Right cardiac atrium (tissue), 5 donors: ENCODE results near the gene RCCD1. TPM values are rescaled to one million over a fixed set of nuclear protein-coding genes. Genes with fewer than 3 reads are reported as not detected.

ENCODE experiments used
- ATAC-seq, 2 donors: fragments of 200-7000 bp; cut with Tn5 transposase; one replicate each; pipeline versions ENCODE4 v1.8.0 to v1.9.1; 2020; ENCODE audit warnings: moderate library complexity in 2 of 2, mild to moderate bottlenecking in 1 of 2
- DNase-seq, 3 donors: peaks; one replicate each; pipeline ENCODE4 v3.0.0-alpha.2; 2020
- H3K27ac ChIP-seq: one replicate; pipeline ENCODE4 v1.5.1; 2013; ENCODE audit warnings: mild to moderate bottlenecking, low read length, control low read depth, moderate library complexity
- H3K27me3 ChIP-seq: one replicate; pipeline ENCODE4 v1.6.1; 2013; ENCODE audit not compliant: control insufficient read depth, insufficient read depth
- H3K4me1 ChIP-seq: one replicate; pipeline ENCODE4 v1.6.1; 2013; ENCODE audit warnings: low read length; ENCODE audit not compliant: control insufficient read depth, insufficient read depth
- H3K4me3 ChIP-seq: one replicate; pipeline ENCODE4 v1.5.1; 2013; ENCODE audit warnings: low read length, control low read depth
- H3K9me3 ChIP-seq: one replicate; pipeline ENCODE4 v1.6.1; 2013; ENCODE audit warnings: low read length; ENCODE audit not compliant: control insufficient read depth
- WGBS: extraction: QIAGEN DNeasy Blood & Tissue Kit; methylation state at CpG from one replicate; pipeline ENCODE4 v1.1.7; 2013; 5-methylcytosine and 5-hydroxymethylcytosine counted together
- intact Hi-C, 4 donors: fragments of 100-400 bp; cut with DNase I; formaldehyde crosslinking; loops; one replicate each; pipeline versions ENCODE4 v1.11.0 to v1.14.0; 2022 to 2023
- polyA plus RNA-seq: library from polyadenylated mRNA; stranded (reverse); fragments of 200-250 nt; gene quantifications from one replicate; pipeline ENCODE4 v1.2.3, GENCODE V29; 2013
- total RNA-seq, 4 donors: library from RNA; stranded (reverse); fragmentation: NEBNext Ultra II Directional; extraction: Animal tissue kit (Norgen Biotek cat#: 25700); gene quantifications; one replicate each; pipeline ENCODE4 v1.2.1, GENCODE V29; 2021
- donor health status: healthy with polysubstance abuse.
- donor health status: DM: no; HTN: yes; CAD: no.
- donor health status: DM: no; HTN: no; CAD: no.
- donor health status: DM: no; HTN: yes; CAD: no; lungs with severe emphysema.
- donor health status: DM: yes; HTN: yes; CAD: no.

RCCD1 gene
- total and polyA plus RNA-seq, 5 donors, result 8.7 to 14.8 (median 13.4) TPM

GRCh38 chr15:90932660-90932991, 22.1 kb upstream of the RCCD1 start:
- H3K27ac ChIP-seq, result peak overlapping the region; percentile 48
- H3K27me3 ChIP-seq, result no peaks in the 10 kb centered on the region
- WGBS, result 16% methylated on average over 5 of the region's 5 CpGs
- no peak for DNase-seq
- H3K4me1 ChIP-seq, result peaks cover 10% of the 10 kb centered on the region
- intact Hi-C loops, result no loop called here
- no peaks in the 10 kb centered on the region for H3K9me3 ChIP-seq
- H3K4me3 ChIP-seq, result no peak overlapping the region
- no peak for ATAC-seq

- 72% methylated on average over 1 of the region's 1 CpG for WGBS
- Histone ChIP-seq H3K27ac (no peak overlapping the region), H3K9me3 (no peaks in the 10 kb centered on the region), H3K27me3 (no peaks in the 10 kb centered on the region), H3K4me1 (peaks cover 10% of the 10 kb centered on the region), H3K4me3 (no peak overlapping the region)
- DNase-seq (no peak), ATAC-seq (no peak)
- intact Hi-C loops, result no loop called here
Measured at GRCh38 chr15:90933301-90933700, 21.4 kb upstream of the RCCD1 start.

GRCh38 chr15:90934256-90934948, 20.3 kb upstream of the RCCD1 start:
- DNase-seq (peak; percentile 85 to 94 (median 92)), ATAC-seq (peak; percentile 47 to 52)
- H3K9me3 ChIP-seq, result no peaks in the 10 kb centered on the region
- peaks cover 10% of the 10 kb centered on the region for H3K4me1 ChIP-seq
- no peaks in the 10 kb centered on the region for H3K27me3 ChIP-seq
- intact Hi-C loops, result no loop called here
- peak overlapping the region; percentile 6 for H3K27ac ChIP-seq
- WGBS, result 1% methylated on average over 19 of the region's 19 CpGs
- H3K4me3 ChIP-seq, result peak overlapping the region; percentile 72

GRCh38 chr15:90934949-90935751, 19.5 kb upstream of the RCCD1 start, which contains the start of gene UNC45A:
TSS of gene UNC45A (plus strand) at chr15:90935285. CDS start at chr15:90935325, 40 bp downstream.
- ATAC-seq (peak; percentile 89 to 91), DNase-seq (peak; percentile 95 to 98 (median 97))
- under 1% methylated on average over 65 of the region's 65 CpGs for WGBS
- H3K27me3 ChIP-seq, result no peaks in the 10 kb centered on the region
- H3K27ac ChIP-seq, result peak within 1 kb of the TSS; percentile 20
- no peaks in the 10 kb centered on the region for H3K9me3 ChIP-seq
- intact Hi-C loops, result loop anchor here in 1 of 4 donors (5.0 kb wide), 1 partner anchor 33 kb away; the partner anchor contains the start of gene MAN2A2
- H3K4me1 ChIP-seq, result peaks cover 10% of the 10 kb centered on the region
- H3K4me3 ChIP-seq, result peak within 1 kb of the TSS; percentile 72

GRCh38 chr15:90936823-90937222, 17.9 kb upstream of the RCCD1 start:
- Histone ChIP-seq H3K9me3 (no peaks in the 10 kb centered on the region), H3K4me3 (no peak overlapping the region), H3K4me1 (peaks cover 10% of the 10 kb centered on the region), H3K27me3 (no peaks in the 10 kb centered on the region), H3K27ac (no peak overlapping the region)
- intact Hi-C loops, result loop anchor here in 1 of 4 donors (5.0 kb wide), 1 partner anchor 35 kb away; the partner anchor contains the start of gene MAN2A2
- ATAC-seq (no peak), DNase-seq (no peak)
- WGBS, result 80% methylated on average over 1 of the region's 1 CpG

GRCh38 chr15:90938261-90938660, 16.4 kb upstream of the RCCD1 start:
- DNase-seq, result peak in 1 of 3 donors; percentile 37
- no peak for ATAC-seq
- Histone ChIP-seq H3K9me3 (no peaks in the 10 kb centered on the region), H3K4me3 (no peak overlapping the region), H3K27ac (no peak overlapping the region), H3K27me3 (no peaks in the 10 kb centered on the region), H3K4me1 (peaks cover 10% of the 10 kb centered on the region)
- intact Hi-C loops, result loop anchor here in 1 of 4 donors (5.0 kb wide), 1 partner anchor 36 kb away; the partner anchor contains the start of gene MAN2A2
- 91% methylated on average over 5 of the region's 5 CpGs for WGBS

GRCh38 chr15:90939756-90940155, 14.9 kb upstream of the RCCD1 start:
- intact Hi-C loops, result loop anchor here in 1 of 4 donors (5.0 kb wide), 1 partner anchor 37 kb away; the partner anchor contains the start of gene MAN2A2
- Histone ChIP-seq H3K9me3 (no peaks in the 10 kb centered on the region), H3K27me3 (no peaks in the 10 kb centered on the region), H3K4me3 (no peak overlapping the region), H3K27ac (no peak overlapping the region), H3K4me1 (peaks cover 8% of the 10 kb centered on the region)
- DNase-seq (peak in 1 of 3 donors; percentile 14), ATAC-seq (no peak)
- WGBS, result 96% methylated on average over 7 of the region's 7 CpGs

GRCh38 chr15:90941038-90941437, 13.6 kb upstream of the RCCD1 start:
- WGBS, result 96% methylated on average over 4 of the region's 4 CpGs
- DNase-seq (peak in 1 of 3 donors; percentile 10), ATAC-seq (no peak)

GRCh38 chr15:90942354-90943120, 12.1 kb upstream of the RCCD1 start:
- WGBS, result 92% methylated on average over 12 of the region's 12 CpGs
- no peak overlapping the region for H3K27ac ChIP-seq

More at GRCh38 chr15:90941038-90941437, 13.6 kb upstream of the RCCD1 start:
- no peak overlapping the region for H3K4me3 ChIP-seq
- no peaks in the 10 kb centered on the region for H3K27me3 ChIP-seq
- peaks cover 4% of the 10 kb centered on the region for H3K4me1 ChIP-seq
- intact Hi-C loops, result no loop called here
- no peak overlapping the region for H3K27ac ChIP-seq
- no peaks in the 10 kb centered on the region for H3K9me3 ChIP-seq

GRCh38 chr15:90945091-90945490, 9.6 kb upstream of the RCCD1 start:
- H3K9me3 ChIP-seq, result no peaks in the 10 kb centered on the region
- intact Hi-C loops, result no loop called here
- DNase-seq (no peak), ATAC-seq (no peak)
- H3K4me3 ChIP-seq, result no peak overlapping the region
- H3K27me3 ChIP-seq, result no peaks in the 10 kb centered on the region
- H3K27ac ChIP-seq, result no peak overlapping the region
- no peaks in the 10 kb centered on the region for H3K4me1 ChIP-seq
- WGBS, result 95% methylated on average over 7 of the region's 7 CpGs

More at GRCh38 chr15:90942354-90943120, 12.1 kb upstream of the RCCD1 start:
- no peaks in the 10 kb centered on the region for H3K9me3 ChIP-seq
- no peaks in the 10 kb centered on the region for H3K4me1 ChIP-seq
- no peak for DNase-seq
- H3K4me3 ChIP-seq, result no peak overlapping the region
- no peak for ATAC-seq
- intact Hi-C loops, result no loop called here
- H3K27me3 ChIP-seq, result no peaks in the 10 kb centered on the region
